Activated T-helper 1 cell treated with anti-CD3 and anti-CD28 coated beads, Interleukin-12 subunit alpha, Interleukin-12 subunit beta, Interleukin-2, Interleukin-4 antibody, amounts not matched to agents 30 ng/mL and 10 ng/mL and 1 ng/mL, durations not matched to agents 14 hours and 24 hours and 36 hours (primary cell): ENCODE measurements around the gene ALDH1A3. TPM values are rescaled to one million over a fixed set of nuclear protein-coding genes. Genes with fewer than 3 reads are reported as not detected.

Source experiments
- DNase-seq: peaks from one replicate; pipeline ENCODE4 v3.0.0; 2021; ENCODE audit warnings: low spot score
- H3K27ac Mint-ChIP-seq: one replicate; pipeline ENCODE4 v1.8.0; 2021; ENCODE audit warnings: mild to moderate bottlenecking, mixed read lengths
- H3K27me3 Mint-ChIP-seq: one replicate; pipeline ENCODE4 v1.8.0; 2022; ENCODE audit warnings: mild to moderate bottlenecking, moderate library complexity, mixed read lengths; ENCODE audit not compliant: insufficient read depth
- H3K36me3 Mint-ChIP-seq: one replicate; pipeline ENCODE4 v1.8.0; 2021; ENCODE audit warnings: low read depth, mixed read lengths
- H3K4me1 Mint-ChIP-seq: one replicate; pipeline ENCODE4 v1.8.0; 2021; ENCODE audit warnings: low read depth, mixed read lengths
- H3K4me3 Mint-ChIP-seq: one replicate; pipeline ENCODE4 v1.8.0; 2021; ENCODE audit warnings: mild to moderate bottlenecking, moderate library complexity, mixed read lengths
- H3K9me3 Mint-ChIP-seq: one replicate; pipeline ENCODE4 v1.8.0; 2021; ENCODE audit warnings: mixed read lengths
- intact Hi-C: fragments of 100-400 bp; cut with micrococcal nuclease; formaldehyde crosslinking; loops from one replicate; pipeline ENCODE4 v1.15.1; 2024
- total RNA-seq: library from RNA; stranded (reverse); gene quantifications from 2 replicates; pipeline ENCODE4 v1.2.3, GENCODE V29; 2022

The ALDH1A3 gene
- total RNA-seq, 1 donor from 2014 or later: not detected

GRCh38 chr15:100902436-100903167 lies 23.0 kb downstream of the ALDH1A3 start:
- no peaks in the 10 kb centered on the region for H3K36me3 Mint-ChIP-seq
- no peak overlapping the region for H3K4me3 Mint-ChIP-seq
- no peak for DNase-seq
- intact Hi-C loops: no loop called here
- H3K27me3 Mint-ChIP-seq: peaks cover 7% of the 10 kb centered on the region
- H3K4me1 Mint-ChIP-seq: no peaks in the 10 kb centered on the region
- H3K27ac Mint-ChIP-seq: no peak overlapping the region
- no peaks in the 10 kb centered on the region for H3K9me3 Mint-ChIP-seq

- peaks cover 7% of the 10 kb centered on the region for H3K27me3 Mint-ChIP-seq
- H3K9me3 Mint-ChIP-seq: no peaks in the 10 kb centered on the region
- no peak overlapping the region for H3K4me3 Mint-ChIP-seq
- H3K36me3 Mint-ChIP-seq: no peaks in the 10 kb centered on the region
- intact Hi-C loops: no loop called here
- H3K27ac Mint-ChIP-seq: no peak overlapping the region
- H3K4me1 Mint-ChIP-seq: no peaks in the 10 kb centered on the region
- no peak for DNase-seq
Measured at GRCh38 chr15:100903168-100903554, 23.5 kb downstream of the ALDH1A3 start.

GRCh38 chr15:100905850-100906249 lies 26.2 kb downstream of the ALDH1A3 start:
- Mint-ChIP-seq H3K36me3 (no peaks in the 10 kb centered on the region), H3K27me3 (peaks cover 9% of the 10 kb centered on the region), H3K27ac (no peak overlapping the region), H3K4me3 (no peak overlapping the region), H3K9me3 (no peaks in the 10 kb centered on the region), H3K4me1 (no peaks in the 10 kb centered on the region)
- intact Hi-C loops: no loop called here
- no peak for DNase-seq

GRCh38 chr15:100908466-100908865 lies 28.8 kb downstream of the ALDH1A3 start:
- H3K27me3 Mint-ChIP-seq: peaks cover 18% of the 10 kb centered on the region
- DNase-seq: no peak
- no peaks in the 10 kb centered on the region for H3K36me3 Mint-ChIP-seq
- no peak overlapping the region for H3K27ac Mint-ChIP-seq
- H3K4me3 Mint-ChIP-seq: no peak overlapping the region
- H3K4me1 Mint-ChIP-seq: no peaks in the 10 kb centered on the region
- H3K9me3 Mint-ChIP-seq: no peaks in the 10 kb centered on the region
- intact Hi-C loops: no loop called here

GRCh38 chr15:100909565-100909964 lies 29.9 kb downstream of the ALDH1A3 start:
- Mint-ChIP-seq H3K4me3 (no peak overlapping the region), H3K27ac (no peak overlapping the region), H3K27me3 (peaks cover 17% of the 10 kb centered on the region)

GRCh38 chr15:100909989-100910955 lies 30.6 kb downstream of the ALDH1A3 start:
- Mint-ChIP-seq H3K27me3 (peaks cover 17% of the 10 kb centered on the region), H3K4me3 (no peak overlapping the region), H3K9me3 (no peaks in the 10 kb centered on the region), H3K27ac (no peak overlapping the region), H3K4me1 (no peaks in the 10 kb centered on the region), H3K36me3 (no peaks in the 10 kb centered on the region)
- no peak for DNase-seq
- intact Hi-C loops: no loop called here

More at GRCh38 chr15:100909565-100909964, 29.9 kb downstream of the ALDH1A3 start:
- no peak for DNase-seq
- intact Hi-C loops: no loop called here
- H3K36me3 Mint-ChIP-seq: no peaks in the 10 kb centered on the region
- no peaks in the 10 kb centered on the region for H3K4me1 Mint-ChIP-seq
- H3K9me3 Mint-ChIP-seq: no peaks in the 10 kb centered on the region

GRCh38 chr15:100911086-100911485 lies 31.5 kb downstream of the ALDH1A3 start:
- H3K36me3 Mint-ChIP-seq: no peaks in the 10 kb centered on the region
- no peak overlapping the region for H3K27ac Mint-ChIP-seq
- no peaks in the 10 kb centered on the region for H3K4me1 Mint-ChIP-seq
- no peaks in the 10 kb centered on the region for H3K9me3 Mint-ChIP-seq
- no peak for DNase-seq
- H3K4me3 Mint-ChIP-seq: no peak overlapping the region
- intact Hi-C loops: no loop called here
- H3K27me3 Mint-ChIP-seq: peaks cover 17% of the 10 kb centered on the region

- intact Hi-C loops: no loop called here
- no peak overlapping the region for H3K4me3 Mint-ChIP-seq
- H3K36me3 Mint-ChIP-seq: no peaks in the 10 kb centered on the region
- H3K9me3 Mint-ChIP-seq: no peaks in the 10 kb centered on the region
- no peak overlapping the region for H3K27ac Mint-ChIP-seq
- peaks cover 39% of the 10 kb centered on the region for H3K27me3 Mint-ChIP-seq
- peaks cover 6% of the 10 kb centered on the region for H3K4me1 Mint-ChIP-seq
- no peak for DNase-seq
Measured at GRCh38 chr15:100913961-100914360, 34.3 kb downstream of the ALDH1A3 start.

- intact Hi-C loops: loop anchor here (5.0 kb wide), 2 partner anchors 288 to 362 kb away; partner anchors contain the start of gene SELENOS
- Mint-ChIP-seq H3K9me3 (no peaks in the 10 kb centered on the region), H3K27ac (no peak overlapping the region), H3K4me3 (no peak overlapping the region), H3K4me1 (peaks cover 6% of the 10 kb centered on the region), H3K27me3 (peaks cover 39% of the 10 kb centered on the region), H3K36me3 (no peaks in the 10 kb centered on the region)
- no peak for DNase-seq
Measured at GRCh38 chr15:100914876-100915275, 35.2 kb downstream of the ALDH1A3 start.

- Mint-ChIP-seq H3K36me3 (no peaks in the 10 kb centered on the region), H3K27ac (no peak overlapping the region), H3K4me3 (peak overlapping the region; percentile 83), H3K27me3 (peaks cover 55% of the 10 kb centered on the region), H3K4me1 (peaks cover 17% of the 10 kb centered on the region), H3K9me3 (no peaks in the 10 kb centered on the region)
- intact Hi-C loops: loop anchor here (1.0 to 5.0 kb wide), 4 partner anchors 89 to 359 kb away; partner anchors contain the start of genes CHSY1 and SELENOS
- DNase-seq: peak; percentile 64
Measured at GRCh38 chr15:100918034-100918689, 38.5 kb downstream of the ALDH1A3 start.

- peak within 1 kb of the TSS; percentile 27 for H3K27ac Mint-ChIP-seq
- peaks cover 54% of the 10 kb centered on the region for H3K27me3 Mint-ChIP-seq
- no peak for DNase-seq
- peak within 1 kb of the TSS; percentile 83 for H3K4me3 Mint-ChIP-seq
- no peaks in the 10 kb centered on the region for H3K36me3 Mint-ChIP-seq
- no peaks in the 10 kb centered on the region for H3K9me3 Mint-ChIP-seq
- intact Hi-C loops: loop anchor here (1.0 to 5.0 kb wide), 4 partner anchors 88 to 358 kb away; partner anchors contain the start of genes CHSY1 and SELENOS
- peaks cover 17% of the 10 kb centered on the region for H3K4me1 Mint-ChIP-seq
Measured at GRCh38 chr15:100918690-100919480, 39.3 kb downstream of the ALDH1A3 start, which contains the start of gene LRRK1. LRRK1 (plus strand) TSS chr15:100919357; CDS start chr15:100924633, 5,276 bp downstream.
